Prostate gland (tissue), 2 donors: Measurements from ENCODE around the gene MYOT.

Source experiments
- CTCF ChIP-seq, 4 experiments: fragments of 200-600 bp in 2 of 4; fragments of 450-650 bp in 2 of 4; sonication (generic) in 2 of 4; IDR thresholded peaks; 1 replicate in 3 of 4; 2 replicates in 1 of 4; pipeline ENCODE4 v1.5.1; 2016 to 2019; ENCODE audit warnings: antibody characterized with exemption in 4 of 4, mild to moderate bottlenecking in 2 of 4, moderate library complexity in 2 of 4
- POLR2A ChIP-seq: fragments of 450-650 bp; IDR thresholded peaks from one replicate; pipeline ENCODE4 v1.6.1; 2016; ENCODE audit warnings: antibody characterized with exemption, mild to moderate bottlenecking
- POLR2AphosphoS5 ChIP-seq: sonication (generic); formaldehyde crosslinking; IDR thresholded peaks from one replicate; pipeline ENCODE4 v1.6.1; 2017; ENCODE audit warnings: antibody characterized with exemption

- TF ChIP-seq POLR2A (no peak), CTCF (IDR thresholded peaks at IDR 0.05) (no peak), POLR2AphosphoS5 (no peak)
These were observed 67.5 kb downstream of the MYOT start for GRCh38 chr5:137935190-137935589.
